LHCN-M2 (cell line): ENCODE measurements around the gene ALAS1. TPM values are rescaled to one million over a fixed set of nuclear protein-coding genes. Genes with fewer than 3 reads are reported as not detected.
A peak's percentile ranks its signal among the peaks of the same experiment; 100 is the strongest.
"Not testable (repeated sequence)": the region's sequence is repeated elsewhere in the genome, so short reads cannot be mapped to it uniquely, and the experiment has no call there.

Experiments
- DNase-seq: peaks from one replicate; pipeline ENCODE4 v3.0.0-alpha.2; 2012; ENCODE audit warnings: low read depth
- polyA plus RNA-seq: library from polyadenylated mRNA; unstranded; fragments of >200 nt; gene quantifications from one replicate; pipeline ENCODE4 v1.2.1, GENCODE V29; 2012; ENCODE audit warnings: missing spikeins
- total RNA-seq: library from RNA; depleted of rRNA; stranded (reverse); fragments of >200 nt; gene quantifications from 2 replicates; pipeline ENCODE4 v1.2.3, GENCODE V29; 2014; rRNA removed

Gene ALAS1
- total RNA-seq, result 44.2 and 57.9 TPM in 2 replicates
- 39.3 TPM for polyA plus RNA-seq

DNA sequence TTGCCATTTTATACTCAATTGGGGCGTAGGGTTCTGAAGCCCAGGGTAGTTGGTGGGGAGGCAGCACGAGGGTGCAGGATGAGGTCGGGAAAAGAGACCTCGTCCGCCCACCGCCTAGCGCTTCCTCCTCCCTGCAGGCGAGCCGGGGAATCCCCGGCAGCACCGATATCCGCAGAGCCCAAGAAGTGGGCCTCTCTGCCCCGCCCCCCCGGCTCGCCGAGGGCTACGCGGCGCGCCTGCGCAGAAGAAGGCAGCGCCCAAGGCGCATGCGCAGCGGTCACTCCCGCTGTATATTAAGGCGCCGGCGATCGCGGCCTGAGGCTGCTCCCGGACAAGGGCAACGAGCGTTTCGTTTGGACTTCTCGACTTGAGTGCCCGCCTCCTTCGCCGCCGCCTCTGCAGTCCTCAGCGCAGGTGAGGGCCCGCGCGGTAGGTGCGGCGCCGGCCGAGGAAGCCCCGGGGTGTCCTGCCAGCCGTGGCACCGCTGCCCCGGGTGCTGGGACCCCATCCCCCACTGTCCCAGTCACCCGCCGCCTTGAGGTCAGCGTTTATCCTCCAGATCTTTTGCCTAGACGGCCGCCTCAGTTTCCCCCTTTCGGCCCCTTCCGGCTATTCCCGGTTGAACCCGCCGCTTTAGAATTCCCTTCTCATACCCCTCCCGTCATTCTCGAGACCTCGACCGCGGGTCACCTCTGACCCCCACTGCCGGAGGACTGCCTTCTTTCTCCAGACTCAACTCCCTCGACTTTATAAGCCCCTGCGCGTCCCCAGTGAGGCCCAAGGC is at the start of gene ALAS1:
TSS of gene ALAS1 (plus strand) at position 319 of the 784 bp plus-strand sequence. CDS start 1,082 bp downstream, outside the sequence.
- peak; percentile 81 for DNase-seq

DNA sequence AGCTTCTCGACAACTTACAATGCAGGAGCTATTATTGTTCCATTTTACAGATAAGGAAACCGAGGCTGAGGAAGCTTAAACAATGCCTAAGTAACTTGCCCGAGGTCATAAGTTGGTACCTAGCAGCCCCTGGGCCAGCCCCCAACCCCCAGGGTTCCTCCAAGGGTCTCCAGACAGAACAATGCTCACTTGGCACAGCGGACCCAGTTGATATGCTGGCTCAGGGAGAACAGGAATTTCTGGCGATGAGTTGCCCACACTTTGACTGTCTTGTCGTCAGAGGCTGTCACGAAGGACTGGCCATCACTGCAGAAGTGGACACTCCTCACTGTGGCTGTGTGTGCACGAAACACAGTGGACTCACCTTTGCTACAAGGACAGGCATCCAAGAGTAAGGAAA is 48.9 kb upstream of the ALAS1 start:
- no peak for DNase-seq

DNA sequence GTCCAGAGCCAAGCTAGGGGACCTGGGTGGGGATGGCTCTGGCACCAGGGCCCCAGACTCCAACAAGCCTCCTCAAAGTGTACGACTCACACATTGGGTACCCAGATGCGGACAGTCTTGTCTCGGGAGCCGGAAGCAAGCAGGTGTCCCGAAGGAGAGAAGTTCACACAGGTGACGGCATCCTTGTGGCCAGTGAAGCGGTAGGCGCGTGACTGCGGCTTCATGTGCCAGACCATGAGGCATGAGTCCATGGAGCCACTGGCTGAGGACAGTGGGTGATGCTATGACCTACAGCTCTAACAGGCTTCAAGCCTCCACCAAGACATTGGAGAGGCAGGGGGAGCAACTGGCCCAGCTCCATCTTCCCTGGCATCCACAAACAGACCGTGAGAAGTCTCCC is 48.2 kb upstream of the ALAS1 start:
- DNase-seq, result no peak

DNA sequence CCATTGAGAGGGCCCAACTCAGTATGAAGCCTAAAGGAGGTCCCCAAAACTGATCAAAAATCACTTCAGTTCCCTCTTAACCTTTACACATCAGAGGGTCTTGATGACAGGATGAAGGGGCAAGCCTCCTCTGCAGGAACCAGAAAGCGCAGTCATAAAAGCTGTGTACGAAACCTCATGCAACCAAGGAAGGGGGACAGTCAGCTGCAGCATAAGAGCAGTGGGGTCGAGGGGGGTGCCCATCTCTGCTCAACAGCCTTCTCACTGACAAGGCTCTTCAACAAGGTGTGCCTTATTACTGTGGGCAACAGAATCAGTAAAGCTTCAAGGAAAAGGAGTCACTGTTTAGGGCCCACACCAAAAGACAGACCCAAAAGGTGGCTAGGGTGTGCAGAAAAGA is 47.6 kb upstream of the ALAS1 start:
- DNase-seq, result no peak

DNA sequence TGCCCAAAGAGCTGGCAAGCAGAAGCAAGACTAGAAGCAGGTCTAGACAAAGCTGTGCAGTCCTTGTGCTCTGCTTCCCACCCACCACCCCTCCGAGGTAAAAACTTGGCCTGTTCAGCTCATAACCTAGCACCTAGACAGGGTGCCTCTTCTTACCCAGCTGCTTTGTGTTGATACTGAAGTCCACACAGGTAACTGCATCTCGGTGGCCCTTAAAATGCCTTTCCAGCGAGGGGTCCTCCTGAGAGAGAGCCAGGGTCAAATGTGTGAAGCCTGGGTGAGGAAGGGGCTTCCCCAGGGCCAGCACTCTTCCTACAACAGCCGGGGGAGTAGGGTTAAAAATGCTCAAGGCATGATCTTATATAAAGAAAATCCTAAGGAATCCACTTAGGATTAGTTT is 47.1 kb upstream of the ALAS1 start:
- DNase-seq, result no peak

DNA sequence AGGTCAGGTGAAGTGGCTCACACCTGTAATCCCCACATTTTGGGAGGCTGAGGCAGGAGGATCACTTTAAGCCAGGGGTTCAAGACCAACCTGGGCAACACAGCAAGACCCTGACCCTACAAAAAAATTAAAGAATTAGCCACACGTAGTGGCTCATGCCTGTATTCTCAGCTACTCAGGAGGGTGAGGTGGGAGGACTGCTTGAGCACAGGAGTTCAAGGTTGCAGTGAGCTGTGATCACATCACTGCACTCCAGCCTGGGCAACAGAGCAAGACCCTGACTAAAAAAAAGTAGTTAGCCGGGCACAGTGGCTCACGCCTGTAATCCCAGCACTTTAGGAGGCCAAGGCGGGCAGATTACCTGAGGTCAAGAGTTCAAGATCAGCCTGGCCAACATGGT is 46.0 kb upstream of the ALAS1 start:
- not testable (repeated sequence) for DNase-seq

DNA sequence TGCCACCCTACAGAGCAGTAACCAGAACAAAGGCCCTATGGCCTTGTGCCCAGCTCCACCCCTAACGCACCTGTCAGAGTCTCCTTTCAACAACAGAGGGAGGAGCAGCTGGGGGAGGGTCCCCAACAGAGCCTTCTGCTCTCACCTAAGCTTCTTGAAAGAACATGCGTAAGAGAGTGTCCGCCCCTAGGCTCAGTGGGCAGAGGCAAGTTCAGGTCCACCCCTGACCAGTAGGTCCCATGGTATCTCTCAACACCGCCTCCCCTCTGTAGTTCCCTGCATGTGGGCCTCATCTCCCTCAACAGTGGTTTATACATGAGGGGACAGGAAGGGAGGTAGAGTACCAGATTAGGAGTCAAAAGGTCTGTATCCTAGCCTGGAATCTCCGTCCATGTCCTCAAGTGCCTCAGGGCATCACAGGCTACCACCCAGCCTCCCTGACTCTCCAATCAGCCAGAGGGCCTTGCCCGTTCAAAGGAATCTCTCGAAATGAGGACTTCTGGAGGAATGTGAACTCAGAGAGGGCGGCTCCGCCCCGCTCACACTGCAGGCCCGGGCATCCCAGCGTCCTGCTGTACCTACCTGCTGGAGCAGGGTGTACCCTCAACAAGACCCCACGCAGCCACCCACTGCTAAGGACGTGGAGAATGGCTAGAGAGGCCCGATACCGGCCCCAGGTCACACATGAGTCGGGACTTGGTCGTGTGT is 44.4 kb upstream of the ALAS1 start:
- DNase-seq, result peak; percentile 41

DNA sequence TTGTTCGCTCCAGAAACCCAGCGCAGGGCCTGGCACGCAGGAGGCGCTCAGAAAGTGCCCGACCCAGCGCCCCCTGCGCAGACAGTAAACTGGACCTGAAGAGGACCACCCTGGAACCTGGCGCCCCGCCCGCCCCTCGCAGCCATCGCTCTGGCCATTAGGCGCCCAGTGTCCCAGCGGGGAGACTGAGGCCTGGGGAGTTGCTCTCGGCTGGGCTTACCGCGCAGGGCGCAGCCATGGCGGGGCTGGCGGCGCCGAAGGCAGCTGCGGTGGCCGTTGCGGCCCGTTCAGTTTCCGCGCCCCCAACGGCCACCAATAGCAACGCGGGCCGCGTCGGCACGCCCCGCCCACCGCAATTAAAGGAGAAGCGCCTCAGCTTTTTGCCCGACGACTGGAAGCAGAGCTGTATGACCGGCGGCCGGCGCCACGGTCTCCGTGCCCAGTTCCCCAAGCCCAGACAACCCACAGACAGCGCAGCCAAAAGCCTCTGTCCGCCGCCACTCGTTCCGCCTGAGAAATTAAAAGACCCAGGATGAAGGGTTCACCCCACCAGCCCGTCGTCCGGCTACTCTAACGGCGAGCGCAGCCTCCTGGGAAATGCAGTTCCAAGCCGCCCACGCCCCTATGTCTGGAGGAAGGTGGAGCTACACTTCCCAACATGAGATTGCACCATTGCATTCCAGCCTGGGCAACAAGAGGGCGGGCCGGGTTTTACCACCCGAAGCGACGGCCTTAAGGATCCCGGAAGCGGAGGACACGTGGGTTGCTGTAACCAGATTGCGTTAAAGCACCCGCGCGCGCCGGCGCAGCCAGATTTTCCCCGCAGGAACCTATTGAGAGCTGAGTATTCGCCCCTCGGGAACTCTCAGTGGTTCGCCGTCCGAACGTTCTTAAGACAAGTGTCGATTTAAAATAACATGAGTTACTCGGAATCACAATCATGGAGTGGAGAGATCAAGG is 43.5 kb upstream of the ALAS1 start, which contains the start of gene POC1A:
TSS of gene POC1A (minus strand) at position 289 of the 960 bp plus-strand sequence. CDS start at position 238, 51 bp downstream.
- peak; percentile 97 for DNase-seq

DNA sequence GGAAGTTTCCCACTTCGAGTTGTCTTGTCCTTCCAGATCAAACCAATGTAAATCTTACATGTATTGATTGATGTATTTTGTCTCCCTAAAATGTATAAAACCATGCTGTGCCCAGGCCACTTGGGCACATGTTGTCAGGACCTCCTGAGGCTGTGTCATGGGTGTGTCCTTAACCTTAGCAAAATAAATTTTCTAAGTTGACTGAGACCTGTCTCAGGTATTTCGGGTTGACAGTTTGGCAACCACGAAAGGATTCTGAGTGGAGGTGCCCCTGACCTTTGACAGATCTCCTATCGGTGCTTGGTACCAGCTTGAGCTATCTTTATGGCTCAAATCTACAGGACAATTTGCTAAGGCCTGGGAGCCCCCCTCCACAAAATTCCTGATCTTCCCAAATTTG is 42.0 kb upstream of the ALAS1 start:
- DNase-seq, result no peak

DNA sequence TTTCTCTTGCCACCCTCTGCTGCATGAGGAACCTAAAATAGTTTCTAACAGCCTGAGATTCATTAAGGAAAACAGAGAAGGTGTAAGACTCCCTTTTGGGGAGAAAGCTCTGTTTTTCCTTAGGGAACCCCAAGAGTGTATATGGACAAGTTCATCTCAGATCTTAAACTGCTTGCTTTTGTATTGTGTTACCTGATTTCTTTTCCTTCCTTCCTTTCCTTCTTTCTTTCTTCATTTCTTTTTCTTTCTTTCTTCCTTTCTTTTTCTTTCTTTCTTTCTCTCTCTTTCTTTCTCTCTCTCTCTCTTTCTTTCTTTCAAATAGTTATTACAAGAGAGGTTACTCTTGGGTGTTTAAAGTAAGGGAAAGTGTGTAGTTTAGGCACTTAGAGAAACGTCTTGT is 38.5 kb upstream of the ALAS1 start:
- no peak for DNase-seq

DNA sequence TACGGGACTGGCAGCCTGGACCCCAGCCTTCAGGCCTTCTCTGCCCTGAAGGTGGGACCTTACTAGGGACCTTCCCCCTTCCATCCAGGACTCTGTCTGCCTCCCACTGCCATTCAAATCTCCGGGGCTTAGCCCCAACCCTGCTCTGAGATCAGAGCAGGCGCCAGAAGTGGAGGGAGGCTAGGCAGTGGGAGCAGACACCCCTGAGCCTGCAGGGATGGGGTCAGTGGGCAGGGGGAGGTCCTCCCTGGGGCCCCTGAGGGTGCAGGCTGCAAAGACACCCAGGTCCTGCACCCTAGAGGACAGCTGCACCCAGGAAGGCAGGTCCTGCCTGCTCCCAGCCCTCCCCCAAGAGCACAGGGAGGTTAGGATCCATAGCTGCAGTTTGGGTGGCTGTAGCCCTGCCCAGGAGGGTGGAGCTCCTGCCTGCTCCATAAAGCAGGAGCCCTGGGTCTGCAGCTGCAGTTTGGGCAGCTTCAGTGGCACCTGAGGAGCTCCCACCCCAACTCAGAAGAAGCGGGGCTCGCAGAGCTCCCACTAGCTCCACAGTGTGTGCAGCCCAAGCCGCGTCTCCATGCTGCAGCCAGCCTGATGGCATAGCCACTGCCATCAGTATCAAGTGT is 35.6 kb upstream of the ALAS1 start:
- no peak for DNase-seq

DNA sequence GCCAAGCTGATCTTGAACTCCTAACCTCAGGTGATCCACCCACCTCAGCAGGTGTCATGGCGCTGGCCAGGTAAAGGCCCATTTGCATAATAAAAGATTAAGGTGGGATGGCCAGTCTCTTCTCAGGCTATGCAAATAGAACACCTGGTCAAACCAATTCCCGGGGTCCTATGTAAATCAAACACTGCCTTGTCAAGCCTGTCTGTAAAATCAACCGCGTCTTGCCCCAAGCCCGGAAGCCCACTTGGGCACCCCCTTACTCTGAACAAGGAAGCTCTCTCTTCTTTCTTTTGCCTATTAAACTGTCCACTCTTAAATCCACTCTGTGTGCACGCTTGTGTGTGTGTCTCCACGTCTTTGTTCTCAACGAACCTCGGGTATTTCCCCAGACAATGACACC is 30.7 kb upstream of the ALAS1 start:
- no peak for DNase-seq

DNA sequence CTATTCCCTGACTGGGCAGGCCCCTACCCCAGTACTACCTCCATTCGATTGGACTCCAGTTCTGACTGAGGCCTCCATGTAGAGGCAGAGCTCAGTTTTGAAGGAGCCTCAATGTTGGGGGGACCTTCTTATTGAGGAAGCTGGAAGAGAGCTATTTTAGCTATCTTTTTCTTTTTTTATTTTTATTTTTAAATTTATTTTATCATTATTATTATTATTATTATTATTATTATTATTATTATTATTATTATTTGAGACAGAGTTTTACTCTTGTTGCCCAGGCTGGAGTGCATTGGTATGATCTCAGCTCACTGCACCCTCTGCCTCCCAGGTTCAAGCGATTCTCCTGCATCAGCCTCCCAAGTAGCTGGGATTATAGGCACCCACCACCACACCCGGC is 27.7 kb upstream of the ALAS1 start:
- DNase-seq, result not testable (repeated sequence)

DNA sequence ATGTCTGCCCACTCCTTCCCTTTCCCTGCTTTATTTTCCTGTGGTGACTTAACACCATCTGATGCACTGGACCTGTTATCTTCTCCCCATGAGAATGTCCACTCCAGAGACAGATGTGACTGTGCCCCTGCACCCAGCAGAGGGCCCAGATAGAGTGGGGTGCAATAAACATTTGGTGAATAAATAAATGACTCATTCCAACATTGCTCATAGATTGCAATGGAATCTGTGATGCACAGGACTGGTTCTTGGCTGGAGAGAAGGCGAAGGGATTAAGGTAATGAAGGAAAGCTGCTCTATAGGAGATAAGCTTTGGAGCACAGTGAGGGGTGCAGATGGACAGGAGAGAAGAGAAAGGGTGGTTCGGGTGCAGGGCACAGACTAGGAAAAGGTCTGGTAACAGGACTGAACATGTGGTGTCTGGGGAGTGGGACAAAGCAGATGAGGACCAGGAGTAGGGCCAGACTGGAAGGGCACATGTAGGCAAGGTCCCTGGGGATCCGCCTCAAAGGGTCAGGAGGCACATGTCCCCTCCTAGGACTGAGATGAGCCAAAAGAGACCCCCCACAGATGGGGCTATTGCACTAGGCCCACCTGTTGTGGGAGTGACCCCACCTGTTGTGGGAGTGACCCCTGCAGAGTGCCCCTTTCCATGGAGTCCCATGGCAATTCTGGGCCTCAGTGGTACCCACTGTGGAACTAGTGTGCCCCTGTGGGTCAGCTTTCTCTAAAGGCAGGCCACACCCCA is 26.3 kb upstream of the ALAS1 start:
- peak; percentile 54 for DNase-seq

DNA sequence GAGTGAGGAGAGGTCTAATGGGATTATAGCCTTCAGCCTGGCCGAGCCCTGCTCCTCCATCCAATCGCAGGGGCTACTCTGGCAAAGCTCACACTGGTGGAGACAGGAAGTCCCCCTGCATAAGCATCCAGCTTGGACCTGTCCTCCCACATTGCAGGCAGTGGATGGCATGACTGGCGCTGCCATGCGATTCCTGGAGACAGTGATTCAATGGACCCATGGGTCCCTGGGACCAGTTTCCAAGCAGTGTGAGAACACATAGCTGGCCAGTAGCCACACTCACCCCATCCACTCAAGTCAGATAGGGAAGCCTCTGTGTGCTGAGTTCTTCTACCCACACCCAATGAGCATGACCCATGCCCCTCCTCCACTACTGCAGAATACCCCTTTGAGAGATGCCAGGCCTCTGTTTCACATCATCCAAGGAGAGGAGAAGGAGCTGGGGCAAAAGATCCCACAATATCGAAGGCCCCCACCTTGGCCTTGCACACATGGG is 25.6 kb upstream of the ALAS1 start:
- no peak for DNase-seq

DNA sequence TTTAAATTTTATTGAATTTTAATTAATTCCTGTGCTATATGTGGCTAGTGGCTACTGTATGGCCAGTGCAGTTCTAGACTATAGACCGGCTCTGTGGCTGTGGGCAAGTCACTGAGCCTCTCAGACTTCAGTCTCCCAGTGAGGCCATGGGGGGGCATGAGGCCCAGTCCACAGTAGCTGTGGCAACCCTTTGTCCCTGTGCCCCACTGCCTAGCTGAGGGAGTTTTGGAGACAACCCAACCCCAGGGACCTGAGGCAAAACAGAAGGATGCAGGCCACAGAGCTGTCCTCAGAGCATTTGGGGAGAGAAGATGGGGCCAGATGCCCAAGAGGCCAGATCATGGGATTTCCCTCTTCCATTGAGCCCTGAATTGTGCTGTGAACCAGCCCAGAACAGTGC is 24.9 kb upstream of the ALAS1 start:
- no peak for DNase-seq

DNA sequence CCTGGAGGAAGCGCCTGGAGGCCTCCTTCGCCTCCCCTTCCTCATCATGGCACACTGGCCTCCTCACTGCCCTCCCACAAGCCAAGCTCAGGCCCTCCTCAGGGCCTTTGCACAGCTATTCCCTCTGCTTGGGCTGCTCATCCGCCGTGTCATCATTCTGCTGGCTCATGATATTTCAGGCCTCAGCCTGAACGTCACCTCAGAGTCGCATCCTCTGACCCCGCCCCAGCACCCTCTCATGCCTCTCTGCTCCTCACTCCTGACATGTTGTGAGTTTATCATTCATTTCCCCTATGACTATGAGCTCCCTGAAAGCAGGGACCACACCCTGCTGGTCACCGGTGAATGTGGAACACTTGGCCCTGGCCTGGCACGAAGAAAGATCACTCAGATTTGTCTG is 23.1 kb upstream of the ALAS1 start:
- DNase-seq, result no peak

DNA sequence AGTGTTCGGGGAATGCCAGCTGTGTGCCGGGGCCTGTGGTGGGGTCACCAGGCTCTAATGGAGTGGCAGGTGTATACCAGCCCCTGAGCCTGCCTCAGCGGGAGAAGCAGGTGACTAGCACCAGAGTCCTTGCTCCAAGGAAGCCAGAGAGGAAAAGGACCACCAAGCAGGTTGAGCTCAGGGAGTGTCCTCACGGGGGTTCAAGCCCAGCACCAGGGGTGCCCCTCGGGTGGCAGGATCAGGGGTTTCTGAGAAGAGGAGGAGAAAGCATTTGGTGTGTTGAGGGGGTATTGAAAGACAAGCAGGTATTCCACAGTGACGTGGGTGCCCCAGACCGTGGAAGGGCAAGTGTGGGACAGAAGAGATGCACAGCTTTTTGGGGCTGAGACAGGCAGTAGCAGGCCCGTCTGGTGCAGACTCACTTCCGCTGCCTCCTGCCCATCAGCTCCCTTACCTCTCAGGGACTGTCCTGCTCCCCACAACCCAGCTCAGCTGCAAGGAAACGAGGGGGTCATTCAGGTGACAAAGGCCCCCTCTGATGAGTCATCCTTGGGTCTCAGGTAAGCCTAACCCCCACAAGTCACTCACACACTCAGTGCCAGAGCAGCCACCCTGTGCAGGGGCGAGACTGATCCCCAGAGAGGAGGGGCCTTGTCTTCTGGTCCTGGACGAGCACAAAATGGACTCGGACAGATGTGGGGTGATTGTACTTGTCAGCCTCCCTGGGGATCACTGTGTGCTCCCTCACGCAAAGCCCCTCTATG is 22.4 kb upstream of the ALAS1 start:
- no peak for DNase-seq

DNA sequence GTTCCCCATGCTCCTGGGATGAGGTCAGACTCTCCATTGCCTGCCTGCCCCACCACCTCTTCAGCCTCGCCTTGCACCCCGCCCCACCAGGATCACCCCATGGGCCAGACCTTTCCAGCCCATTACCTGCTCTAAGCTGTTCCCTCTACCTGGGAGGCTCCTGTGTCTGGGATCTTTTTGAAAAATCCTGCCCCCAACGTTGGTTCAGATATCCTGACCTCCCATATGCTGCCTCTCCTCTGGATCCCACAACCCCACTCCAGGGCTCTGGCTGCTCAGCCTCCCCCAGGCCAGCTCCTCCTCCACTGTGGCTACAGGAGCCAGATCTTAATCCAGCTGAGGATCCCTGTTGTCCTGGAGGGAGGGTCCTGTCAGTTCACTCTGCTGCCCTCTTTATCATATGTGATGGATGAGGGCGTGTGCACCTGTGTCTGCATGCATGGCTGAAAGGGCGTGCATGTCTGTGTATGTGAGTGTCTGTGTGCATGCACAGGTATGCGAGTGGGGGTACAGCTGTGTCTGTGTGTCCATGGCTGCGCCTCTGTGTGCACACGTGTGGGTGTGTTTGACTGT is 21.7 kb upstream of the ALAS1 start:
- DNase-seq, result no peak
